SK-N-SH (cell line): Measurements from ENCODE around the gene DPH6. TPM values are rescaled to one million over a fixed set of nuclear protein-coding genes. Genes with fewer than 3 reads are reported as not detected.

Experiments used
- CTCF ChIA-PET: fragments of 300-600, 350-600 bp; formaldehyde crosslinking; extraction: SDS; loops from one replicate; lab custom pipeline; 2021; lab: Yijun Ruan, JAX
- POLR2A ChIA-PET: fragments of 350-600 bp; sonication (Branson Sonifier 250); formaldehyde crosslinking; extraction: SDS; loops from one replicate; lab custom pipeline; 2020; ENCODE audit warnings: antibody characterized with exemption, inconsistent platforms; lab: Yijun Ruan, JAX
- DNase-seq: peaks from one replicate; pipeline ENCODE4 v3.0.0; 2012
- H2AFZ ChIP-seq: fragments of 200-600 bp; sonication (generic); 2 replicates; pipeline ENCODE4 v1.8.1; 2016; ENCODE audit warnings: antibody characterized with exemption, mild to moderate bottlenecking, low read depth
- H3F3A ChIP-seq: fragments of 200-600 bp; sonication (generic); replicated peaks from 2 replicates; pipeline ENCODE3; 2016; ENCODE audit warnings: antibody characterized with exemption, mild to moderate bottlenecking; ENCODE audit not compliant: insufficient read depth
- H3K27ac ChIP-seq, 2 experiments: fragments of 200-500 bp in 1 of 2; fragments of 200-600 bp in 1 of 2; sonication (Bioruptor generic) in 1 of 2; sonication (generic), shearing (Covaris generic) in 1 of 2; 2 replicates each; pipeline versions ENCODE4 v1.5.1 to v1.6.1; 2014 to 2016; ENCODE audit warnings: low read depth in 2 of 2, inconsistent platforms in 1 of 2, low read length in 1 of 2, mild to moderate bottlenecking in 1 of 2, mixed read lengths in 1 of 2
- H3K27me3 ChIP-seq: fragments of 200-600 bp; sonication (generic), shearing (Covaris generic); 2 replicates; pipeline ENCODE4 v1.6.1; 2016; ENCODE audit warnings: mixed run types; ENCODE audit not compliant: insufficient read depth
- H3K36me3 ChIP-seq, 2 experiments: fragments of 200-500 bp in 1 of 2; fragments of 200-600 bp in 1 of 2; sonication (Bioruptor generic) in 1 of 2; sonication (generic) in 1 of 2; replicated peaks in 1 of 2; 2 replicates each; pipeline versions ENCODE3 to v1.5.1; 2014 to 2016; ENCODE audit warnings: low read length in 1 of 2, mild to moderate bottlenecking in 1 of 2; ENCODE audit not compliant: insufficient read depth in 2 of 2, control insufficient read depth in 1 of 2
- H3K4me1 ChIP-seq, 2 experiments: fragments of 200-500 bp in 1 of 2; fragments of 200-600 bp in 1 of 2; sonication (Bioruptor generic) in 1 of 2; sonication (generic), shearing (Covaris generic) in 1 of 2; 2 replicates each; pipeline versions ENCODE4 v1.5.1 to v1.6.1; 2014 to 2016; ENCODE audit warnings: low read depth in 1 of 2, low read length in 1 of 2, mixed run types in 1 of 2; ENCODE audit not compliant: insufficient read depth in 2 of 2, control insufficient read depth in 1 of 2
- H3K4me2 ChIP-seq: fragments of 200-600 bp; sonication (generic), shearing (Covaris generic); 2 replicates; pipeline ENCODE4 v1.6.1; 2017; ENCODE audit warnings: mixed run types
- H3K4me3 ChIP-seq, 2 experiments: fragments of 200-500 bp in 1 of 2; fragments of 200-600 bp in 1 of 2; sonication (Bioruptor generic) in 1 of 2; sonication (generic), shearing (Covaris generic) in 1 of 2; 2 replicates each; pipeline versions ENCODE4 v1.5.1 to v1.8.1; 2014 to 2016; ENCODE audit warnings: low read depth in 2 of 2, inconsistent platforms in 1 of 2, low read length in 1 of 2, mild to moderate bottlenecking in 1 of 2, mixed read lengths in 1 of 2, moderate library complexity in 1 of 2
- H3K79me2 ChIP-seq: fragments of 200-600 bp; sonication (generic); 2 replicates; pipeline ENCODE4 v1.8.1; 2017; ENCODE audit warnings: mild to moderate bottlenecking; ENCODE audit not compliant: insufficient read depth
- H3K9ac ChIP-seq: fragments of 200-600 bp; sonication (generic); 2 replicates; pipeline ENCODE4 v1.6.1; 2017; ENCODE audit warnings: mixed run types
- H3K9me2 ChIP-seq: fragments of 200-600 bp; sonication (generic); 2 replicates; pipeline ENCODE4 v1.6.1; 2017; ENCODE audit warnings: mixed run types
- H3K9me3 ChIP-seq: fragments of 200-600 bp; sonication (generic); 2 replicates; pipeline ENCODE4 v1.6.1; 2017; ENCODE audit warnings: mixed run types, mild to moderate bottlenecking, moderate library complexity
- H4K20me1 ChIP-seq: fragments of 200-600 bp; sonication (generic); 2 replicates; pipeline ENCODE4 v1.6.1; 2017; ENCODE audit warnings: mild to moderate bottlenecking, mixed run types; ENCODE audit not compliant: insufficient read depth
- CHD2 ChIP-seq: fragments of 150-350 bp; IDR thresholded peaks from 2 replicates; pipeline ENCODE4 v1.6.1; 2018; ENCODE audit warnings: low read length; ENCODE audit not compliant: partially characterized antibody
- EP300 ChIP-seq, 2 experiments: IDR thresholded peaks; 2 replicates each; pipeline versions ENCODE4 v1.4.0 to v1.6.1; 2012; ENCODE audit warnings: borderline replicate concordance in 1 of 2, low read depth in 1 of 2, low read length in 1 of 2
- EZH2phosphoT487 ChIP-seq: fragments of 200-600 bp; sonication (generic); IDR thresholded peaks from 2 replicates; pipeline ENCODE4 v1.6.1; 2017; ENCODE audit warnings: low read depth, mixed run types, mild to moderate bottlenecking, antibody characterized with exemption, moderate library complexity, borderline replicate concordance
- FOXJ3 ChIP-seq: sonication (generic); formaldehyde crosslinking; IDR thresholded peaks from 2 replicates; pipeline ENCODE4 v1.5.1; 2020; ENCODE audit warnings: mild to moderate bottlenecking, missing genetic modification reagents
- FOXM1 ChIP-seq: IDR thresholded peaks from 2 replicates; pipeline ENCODE4 v1.4.0; 2012; ENCODE audit warnings: low read depth, mild to moderate bottlenecking
- GABPA ChIP-seq: IDR thresholded peaks from 2 replicates; pipeline ENCODE4 v1.4.0; 2012; ENCODE audit warnings: low read depth, mild to moderate bottlenecking
- JUND ChIP-seq: IDR thresholded peaks from 2 replicates; pipeline ENCODE4 v1.4.0; 2012
- MEF2A ChIP-seq: IDR thresholded peaks from 2 replicates; pipeline ENCODE4 v1.4.0; 2012; ENCODE audit warnings: low read depth, borderline replicate concordance
- MXI1 ChIP-seq: IDR thresholded peaks from 2 replicates; pipeline ENCODE4 v1.6.1; 2012; ENCODE audit warnings: mild to moderate bottlenecking, low read depth, low read length, improper control_type of control experiment
- RCOR1 ChIP-seq: fragments of 150-350 bp; IDR thresholded peaks from 2 replicates; pipeline ENCODE4 v1.6.1; 2017; ENCODE audit warnings: antibody characterized with exemption, low read length
- RXRA ChIP-seq: IDR thresholded peaks from 2 replicates; pipeline ENCODE4 v1.4.0; 2012; ENCODE audit warnings: low read depth, mild to moderate bottlenecking, borderline replicate concordance
- TAF1 ChIP-seq: IDR thresholded peaks from 2 replicates; pipeline ENCODE4 v1.6.1; 2012; ENCODE audit warnings: low read depth, mild to moderate bottlenecking, low read length, moderate library complexity, borderline replicate concordance
- TEAD4 ChIP-seq: IDR thresholded peaks from 2 replicates; pipeline ENCODE4 v1.4.0; 2012; ENCODE audit warnings: mild to moderate bottlenecking, borderline replicate concordance; ENCODE audit not compliant: insufficient read depth
- YY1 ChIP-seq: IDR thresholded peaks from 2 replicates; pipeline ENCODE4 v1.4.0; 2012; ENCODE audit warnings: low read depth, mild to moderate bottlenecking
- WGBS: methylation state at CpG from one replicate; pipeline ENCODE4 v1.1.6; 2017; ENCODE audit warnings: low lambda C conversion rate; 5-methylcytosine and 5-hydroxymethylcytosine counted together
- polyA plus RNA-seq, 3 experiments: library from polyadenylated mRNA; depleted of rRNA; stranded (reverse); fragments of >200 nt; gene quantifications; 2 replicates each; pipeline ENCODE4 v1.2.3, GENCODE V29; 2012
- TF ChIP-seq, protein P1 (sequence below): IDR thresholded peaks from 2 replicates; pipeline ENCODE4; 2012
- TF ChIP-seq, protein P2 (sequence below): IDR thresholded peaks from 2 replicates; pipeline ENCODE4 v1.4.0; 2012; ENCODE audit warnings: low read depth, borderline replicate concordance
- TF ChIP-seq, protein P3 (sequence below): IDR thresholded peaks from 2 replicates; pipeline ENCODE4 v1.4.0; 2012; ENCODE audit warnings: low read depth
- TF ChIP-seq, protein P4 (sequence below): fragments of 150-350 bp; IDR thresholded peaks from 2 replicates; pipeline ENCODE4 v1.6.1; 2016; ENCODE audit warnings: mild to moderate bottlenecking, low read depth, low read length
- TF ChIP-seq, protein P5 (sequence below): fragments of 200-600 bp; sonication (generic); IDR thresholded peaks from 2 replicates; pipeline ENCODE4 v1.6.1; 2017; ENCODE audit warnings: antibody characterized with exemption, mild to moderate bottlenecking, moderate library complexity

The DPH6 gene
- polyA plus RNA-seq, 1 of the 3 experiments (the other 2 are of a cell fraction), result 15.7 TPM

DNA sequence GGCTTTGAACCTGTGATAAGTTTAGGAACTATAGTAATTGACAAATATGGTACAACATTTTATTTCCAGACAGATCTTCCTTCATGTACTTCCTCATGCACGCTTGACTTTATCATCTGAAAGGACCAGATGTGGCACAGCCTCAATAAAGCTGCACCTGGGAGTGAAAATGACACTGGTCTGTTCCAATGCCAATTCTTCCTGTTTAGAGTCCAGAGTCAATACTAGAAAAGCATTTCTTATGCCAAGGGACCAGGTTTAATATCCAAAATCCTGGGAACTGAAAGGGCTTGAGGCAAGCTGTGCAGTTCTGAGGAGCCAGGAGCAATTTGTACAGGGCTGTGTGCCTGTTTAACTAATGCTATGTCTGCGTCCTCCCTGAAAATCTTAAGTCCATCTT, 15.3 kb downstream of the DPH6 start:
- H3K79me2 ChIP-seq, result no peaks in the 10 kb centered on the region
- no peak overlapping the region for H3K4me3 ChIP-seq
- no peak overlapping the region for H3K27ac ChIP-seq
- H2AFZ ChIP-seq, result no peak overlapping the region
- ChIA-PET CTCF (no interaction called here), POLR2A (no interaction called here)
- peaks cover 0 to 21% of the 10 kb centered on the region in 2 experiments for H3K36me3 ChIP-seq
- H3K9ac ChIP-seq, result no peak overlapping the region
- H3K9me2 ChIP-seq, result no peaks in the 10 kb centered on the region
- no peaks in the 10 kb centered on the region for H4K20me1 ChIP-seq
- no peak overlapping the region for H3K4me2 ChIP-seq
- no peaks in the 10 kb centered on the region for H3K4me1 ChIP-seq
- no peak for DNase-seq
- no peaks in the 10 kb centered on the region for H3K27me3 ChIP-seq
- no peaks in the 10 kb centered on the region for H3F3A ChIP-seq
- no peaks in the 10 kb centered on the region for H3K9me3 ChIP-seq
- TF ChIP-seq FOXJ3 (CRISPR knock-in tag) (no peak), EP300 (IDR thresholded peaks at IDR 0.05; ENCODE audit: borderline replicate concordance in 1 of 2, low read depth in 1 of 2, low read length in 1 of 2) (no peak), GABPA (no peak), FOXM1 (no peak), TEAD4 (no peak), MEF2A (no peak), CHD2 (no peak), RCOR1 (no peak), MXI1 (no peak)
- TF ChIP-seq, protein P1, sequence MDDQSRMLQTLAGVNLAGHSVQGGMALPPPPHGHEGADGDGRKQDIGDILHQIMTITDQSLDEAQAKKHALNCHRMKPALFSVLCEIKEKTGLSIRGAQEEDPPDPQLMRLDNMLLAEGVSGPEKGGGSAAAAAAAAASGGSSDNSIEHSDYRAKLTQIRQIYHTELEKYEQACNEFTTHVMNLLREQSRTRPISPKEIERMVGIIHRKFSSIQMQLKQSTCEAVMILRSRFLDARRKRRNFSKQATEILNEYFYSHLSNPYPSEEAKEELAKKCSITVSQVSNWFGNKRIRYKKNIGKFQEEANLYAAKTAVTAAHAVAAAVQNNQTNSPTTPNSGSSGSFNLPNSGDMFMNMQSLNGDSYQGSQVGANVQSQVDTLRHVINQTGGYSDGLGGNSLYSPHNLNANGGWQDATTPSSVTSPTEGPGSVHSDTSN, result no peak
- TF ChIP-seq, protein P2, sequence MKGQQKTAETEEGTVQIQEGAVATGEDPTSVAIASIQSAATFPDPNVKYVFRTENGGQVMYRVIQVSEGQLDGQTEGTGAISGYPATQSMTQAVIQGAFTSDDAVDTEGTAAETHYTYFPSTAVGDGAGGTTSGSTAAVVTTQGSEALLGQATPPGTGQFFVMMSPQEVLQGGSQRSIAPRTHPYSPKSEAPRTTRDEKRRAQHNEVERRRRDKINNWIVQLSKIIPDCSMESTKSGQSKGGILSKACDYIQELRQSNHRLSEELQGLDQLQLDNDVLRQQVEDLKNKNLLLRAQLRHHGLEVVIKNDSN, result no peak
- TF ChIP-seq, protein P3, sequence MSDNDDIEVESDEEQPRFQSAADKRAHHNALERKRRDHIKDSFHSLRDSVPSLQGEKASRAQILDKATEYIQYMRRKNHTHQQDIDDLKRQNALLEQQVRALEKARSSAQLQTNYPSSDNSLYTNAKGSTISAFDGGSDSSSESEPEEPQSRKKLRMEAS, result no peak
- TF ChIP-seq, protein P4, sequence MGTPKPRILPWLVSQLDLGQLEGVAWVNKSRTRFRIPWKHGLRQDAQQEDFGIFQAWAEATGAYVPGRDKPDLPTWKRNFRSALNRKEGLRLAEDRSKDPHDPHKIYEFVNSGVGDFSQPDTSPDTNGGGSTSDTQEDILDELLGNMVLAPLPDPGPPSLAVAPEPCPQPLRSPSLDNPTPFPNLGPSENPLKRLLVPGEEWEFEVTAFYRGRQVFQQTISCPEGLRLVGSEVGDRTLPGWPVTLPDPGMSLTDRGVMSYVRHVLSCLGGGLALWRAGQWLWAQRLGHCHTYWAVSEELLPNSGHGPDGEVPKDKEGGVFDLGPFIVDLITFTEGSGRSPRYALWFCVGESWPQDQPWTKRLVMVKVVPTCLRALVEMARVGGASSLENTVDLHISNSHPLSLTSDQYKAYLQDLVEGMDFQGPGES, result no peak
- 84% methylated on average over 2 of the region's 2 CpGs for WGBS

DNA sequence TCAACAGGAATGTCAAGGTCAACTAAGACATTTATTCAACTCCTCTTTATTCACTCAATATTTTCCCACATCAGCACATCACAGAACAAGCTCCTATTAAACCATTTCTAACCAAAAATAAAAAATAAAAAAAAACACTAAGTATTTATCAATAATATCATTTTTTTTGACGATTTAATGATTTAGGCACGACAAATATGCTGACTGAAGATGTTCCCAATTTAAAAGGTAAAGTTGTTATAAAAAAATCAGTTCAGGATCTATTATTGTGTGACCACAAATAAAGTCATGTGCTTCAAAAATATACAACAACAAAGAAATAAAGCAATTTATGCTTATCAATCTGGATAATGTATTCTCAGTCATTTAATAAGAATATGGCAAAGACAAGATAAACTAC, 16.2 kb downstream of the DPH6 start:
- WGBS, result 83% methylated on average over 2 of the region's 2 CpGs
- H3K36me3 ChIP-seq, result peaks cover 0 to 21% of the 10 kb centered on the region in 2 experiments

More for the DNA sequence above, 16.2 kb downstream of the DPH6 start:
- no peaks in the 10 kb centered on the region for H3K9me3 ChIP-seq
- TF ChIP-seq, protein P5, sequence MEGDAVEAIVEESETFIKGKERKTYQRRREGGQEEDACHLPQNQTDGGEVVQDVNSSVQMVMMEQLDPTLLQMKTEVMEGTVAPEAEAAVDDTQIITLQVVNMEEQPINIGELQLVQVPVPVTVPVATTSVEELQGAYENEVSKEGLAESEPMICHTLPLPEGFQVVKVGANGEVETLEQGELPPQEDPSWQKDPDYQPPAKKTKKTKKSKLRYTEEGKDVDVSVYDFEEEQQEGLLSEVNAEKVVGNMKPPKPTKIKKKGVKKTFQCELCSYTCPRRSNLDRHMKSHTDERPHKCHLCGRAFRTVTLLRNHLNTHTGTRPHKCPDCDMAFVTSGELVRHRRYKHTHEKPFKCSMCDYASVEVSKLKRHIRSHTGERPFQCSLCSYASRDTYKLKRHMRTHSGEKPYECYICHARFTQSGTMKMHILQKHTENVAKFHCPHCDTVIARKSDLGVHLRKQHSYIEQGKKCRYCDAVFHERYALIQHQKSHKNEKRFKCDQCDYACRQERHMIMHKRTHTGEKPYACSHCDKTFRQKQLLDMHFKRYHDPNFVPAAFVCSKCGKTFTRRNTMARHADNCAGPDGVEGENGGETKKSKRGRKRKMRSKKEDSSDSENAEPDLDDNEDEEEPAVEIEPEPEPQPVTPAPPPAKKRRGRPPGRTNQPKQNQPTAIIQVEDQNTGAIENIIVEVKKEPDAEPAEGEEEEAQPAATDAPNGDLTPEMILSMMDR, result no peak
- TF ChIP-seq YY1 (no peak), TAF1 (no peak), FOXJ3 (CRISPR knock-in tag) (no peak), RXRA (no peak), FOXM1 (no peak), EZH2phosphoT487 (no peak), JUND (no peak)
- TF ChIP-seq, protein P2, result no peak
- TF ChIP-seq, protein P3, result no peak
- no peaks in the 10 kb centered on the region for H3K27me3 ChIP-seq
- H3F3A ChIP-seq, result no peaks in the 10 kb centered on the region
- no peak for DNase-seq
- no peak overlapping the region for H3K4me3 ChIP-seq
- H3K9ac ChIP-seq, result no peak overlapping the region
- no peaks in the 10 kb centered on the region for H3K79me2 ChIP-seq
- ChIA-PET POLR2A (no interaction called here), CTCF (no interaction called here)
- no peak overlapping the region for H3K27ac ChIP-seq
- H4K20me1 ChIP-seq, result no peaks in the 10 kb centered on the region
- no peak overlapping the region for H3K4me2 ChIP-seq
- H3K4me1 ChIP-seq, result no peaks in the 10 kb centered on the region
- H2AFZ ChIP-seq, result no peak overlapping the region
- H3K9me2 ChIP-seq, result no peaks in the 10 kb centered on the region
